Ascending aorta (tissue), 2 donors: ENCODE measurements around the gene CDIP1. TPM values are rescaled to one million over a fixed set of nuclear protein-coding genes. Genes with fewer than 3 reads are reported as not detected.

Experiments used
- DNase-seq, 2 donors: peaks; one replicate each; pipeline ENCODE4 v3.0.0-alpha.2; 2019; ENCODE audit warnings: low spot score in 2 of 2
- H3K27ac ChIP-seq, 2 donors: fragments of 200-600 bp; sonication (generic); one replicate each; pipeline ENCODE4 v1.5.1; 2016 to 2017; ENCODE audit warnings: mild to moderate bottlenecking in 1 of 2
- H3K27me3 ChIP-seq: fragments of 200-600 bp; sonication (generic); one replicate; pipeline ENCODE4 v1.5.1; 2017
- H3K36me3 ChIP-seq, 2 donors: fragments of 200-600 bp; sonication (generic); one replicate each; pipeline ENCODE4 v1.5.1; 2016
- H3K4me1 ChIP-seq, 2 donors: fragments of 200-600 bp; sonication (generic); one replicate each; pipeline ENCODE4 v1.5.1; 2016 to 2017; ENCODE audit warnings: mild to moderate bottlenecking in 1 of 2
- H3K4me3 ChIP-seq, 2 donors: fragments of 200-600 bp; sonication (generic); one replicate each; pipeline ENCODE4 v1.5.1; 2016 to 2017; ENCODE audit warnings: mild to moderate bottlenecking in 1 of 2
- H3K9me3 ChIP-seq, 2 donors: fragments of 200-600 bp; sonication (generic); one replicate each; pipeline ENCODE4 v1.5.1; 2016
- CTCF ChIP-seq, 3 experiments: fragments of 200-600 bp in 2 of 3; fragments of 450-650 bp in 1 of 3; sonication (generic) in 2 of 3; IDR thresholded peaks; one replicate each; pipeline ENCODE4 v1.5.1; 2016 to 2019; ENCODE audit warnings: antibody characterized with exemption in 3 of 3, mild to moderate bottlenecking in 1 of 3, moderate library complexity in 1 of 3
- intact Hi-C: fragments of 100-400 bp; cut with DNase I; formaldehyde crosslinking; loops from one replicate; pipeline ENCODE4 v1.15.1; 2023
- total RNA-seq: library from RNA; depleted of rRNA; stranded (reverse); fragments of >200 nt; gene quantifications from one replicate; pipeline ENCODE4 v1.1.0, GENCODE V29; 2016

Gene CDIP1
- total RNA-seq, 1 donor from 2014 or later: 36.9 TPM

GRCh38 chr16:4461250-4462085 lies 77.1 kb downstream of the CDIP1 start:
- H3K4me3 ChIP-seq: no peak overlapping the region
- intact Hi-C loops: no loop called here
- TF ChIP-seq CTCF (IDR thresholded peaks at IDR 0.05): no peak
- no peak for DNase-seq
- H3K27me3 ChIP-seq: no peaks in the 10 kb centered on the region
- no peaks in the 10 kb centered on the region for H3K4me1 ChIP-seq
- no peaks in the 10 kb centered on the region for H3K9me3 ChIP-seq
- peaks cover 29 to 71% of the 10 kb centered on the region in 2 donors for H3K36me3 ChIP-seq
- no peak overlapping the region for H3K27ac ChIP-seq

- H3K36me3 ChIP-seq: peaks cover 29 to 71% of the 10 kb centered on the region in 2 donors
- no peaks in the 10 kb centered on the region for H3K27me3 ChIP-seq
- TF ChIP-seq CTCF (IDR thresholded peaks at IDR 0.05): no peak
- DNase-seq: no peak
- no peak overlapping the region for H3K27ac ChIP-seq
- H3K4me3 ChIP-seq: no peak overlapping the region
- H3K9me3 ChIP-seq: no peaks in the 10 kb centered on the region
- intact Hi-C loops: no loop called here
- H3K4me1 ChIP-seq: no peaks in the 10 kb centered on the region
Observed at GRCh38 chr16:4460936-4461249, 77.7 kb downstream of the CDIP1 start.

Other genes starting within 250 kb of the CDIP1 start
- 16.8 TPM for gene GLIS2, start 222.7 kb downstream of the CDIP1 start, total RNA-seq
- gene PAM16, start 187.5 kb downstream of the CDIP1 start, total RNA-seq: 26.6 TPM
- gene VASN, start 166.9 kb downstream of the CDIP1 start, total RNA-seq: 218 TPM
- 41.9 TPM for gene CORO7, start 122.2 kb downstream of the CDIP1 start, total RNA-seq
- 40.7 TPM for gene DNAJA3, start 112.9 kb downstream of the CDIP1 start, total RNA-seq
- gene NMRAL1, start 64.1 kb downstream of the CDIP1 start, total RNA-seq: 48.6 TPM
- gene HMOX2, start 62.4 kb downstream of the CDIP1 start, total RNA-seq: 36.7 TPM
- gene C16orf96, start 17.6 kb upstream of the CDIP1 start, total RNA-seq: not detected
- 4.6 TPM for gene UBALD1, start 76.1 kb upstream of the CDIP1 start, total RNA-seq
- 201 TPM for gene MGRN1, start 86.1 kb upstream of the CDIP1 start, total RNA-seq
- 77.3 TPM for gene NUDT16L1, start 154.8 kb upstream of the CDIP1 start, total RNA-seq
- gene ANKS3, start 195.5 kb upstream of the CDIP1 start, total RNA-seq: 55.9 TPM
- gene DNAAF8, start 195.8 kb upstream of the CDIP1 start, total RNA-seq: not detected
- gene ZNF500, start 228.4 kb upstream of the CDIP1 start, total RNA-seq: 13.7 TPM
- gene SEPTIN12, start 249.6 kb upstream of the CDIP1 start, total RNA-seq: not detected